ENCODE results near the gene MAN2A2.

GRCh38 chr15:90860942-90861675 lies 42.0 kb upstream of the MAN2A2 start:
- TF ChIP-seq GATA2 (IDR thresholded peaks at IDR 0.05; ENCODE audit: low read depth, low read length) (no peak), GATA3 (IDR thresholded peaks at IDR 0.05; ENCODE audit: low read depth, low read length) (no peak)

Measured in SH-SY5Y (cell line).